Right lobe of liver (tissue), 4 donors: ENCODE results near the gene HYDIN.
"Not testable (repeated sequence)": the region's sequence is repeated elsewhere in the genome, so short reads cannot be mapped to it uniquely, and the experiment has no call there.

Experiments used
- POLR2A ChIP-seq: fragments of 450-650 bp; IDR thresholded peaks from one replicate; pipeline ENCODE4 v1.6.1; 2017; ENCODE audit warnings: antibody characterized with exemption, mild to moderate bottlenecking
- TF ChIP-seq, protein P1 (sequence below), 4 donors: fragments of 200-600 bp in 3 of 4; fragments of 450-650 bp in 1 of 4; IDR thresholded peaks; one replicate each; pipeline versions ENCODE4 v1.5.1 to v1.8.0; 2016 to 2022; ENCODE audit warnings: antibody characterized with exemption in 4 of 4, mild to moderate bottlenecking in 2 of 4
- donor health status: DM: no; HTN: no; CAD: no.
- donor health status: DM: no; HTN: no; CAD: no.
- donor health status: DM: no; HTN: yes; CAD: no.

DNA sequence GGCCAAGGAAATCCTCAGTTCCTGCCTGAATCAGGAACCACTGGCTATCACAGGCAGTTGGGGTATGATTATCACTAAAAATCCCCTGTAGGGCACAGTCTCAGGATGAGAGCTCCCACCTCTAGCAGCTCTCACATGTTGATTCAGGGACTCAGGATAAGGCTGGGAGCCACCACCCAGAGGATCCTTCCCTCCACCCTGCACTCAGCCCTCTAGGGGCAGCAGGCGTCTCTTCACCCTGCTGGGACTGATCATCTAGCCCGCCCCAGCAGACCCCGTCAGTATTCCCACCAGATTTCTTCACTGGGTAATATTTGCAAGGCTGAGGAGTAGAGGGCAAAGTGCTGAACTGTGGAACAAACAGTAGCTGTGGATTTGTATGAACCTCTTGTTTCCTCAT is 224.0 kb downstream of the HYDIN start:
- TF ChIP-seq, protein P1, sequence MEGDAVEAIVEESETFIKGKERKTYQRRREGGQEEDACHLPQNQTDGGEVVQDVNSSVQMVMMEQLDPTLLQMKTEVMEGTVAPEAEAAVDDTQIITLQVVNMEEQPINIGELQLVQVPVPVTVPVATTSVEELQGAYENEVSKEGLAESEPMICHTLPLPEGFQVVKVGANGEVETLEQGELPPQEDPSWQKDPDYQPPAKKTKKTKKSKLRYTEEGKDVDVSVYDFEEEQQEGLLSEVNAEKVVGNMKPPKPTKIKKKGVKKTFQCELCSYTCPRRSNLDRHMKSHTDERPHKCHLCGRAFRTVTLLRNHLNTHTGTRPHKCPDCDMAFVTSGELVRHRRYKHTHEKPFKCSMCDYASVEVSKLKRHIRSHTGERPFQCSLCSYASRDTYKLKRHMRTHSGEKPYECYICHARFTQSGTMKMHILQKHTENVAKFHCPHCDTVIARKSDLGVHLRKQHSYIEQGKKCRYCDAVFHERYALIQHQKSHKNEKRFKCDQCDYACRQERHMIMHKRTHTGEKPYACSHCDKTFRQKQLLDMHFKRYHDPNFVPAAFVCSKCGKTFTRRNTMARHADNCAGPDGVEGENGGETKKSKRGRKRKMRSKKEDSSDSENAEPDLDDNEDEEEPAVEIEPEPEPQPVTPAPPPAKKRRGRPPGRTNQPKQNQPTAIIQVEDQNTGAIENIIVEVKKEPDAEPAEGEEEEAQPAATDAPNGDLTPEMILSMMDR (IDR thresholded peaks at IDR 0.05) = not testable (repeated sequence)
- TF ChIP-seq POLR2A = not testable (repeated sequence)
